Caco-2 (cell line): ENCODE results near the gene FBXW10. TPM values are rescaled to one million over a fixed set of nuclear protein-coding genes. Genes with fewer than 3 reads are reported as not detected.
"Not testable (repeated sequence)": the region's sequence is repeated elsewhere in the genome, so short reads cannot be mapped to it uniquely, and the experiment has no call there.

ENCODE experiments used
- BruUV-seq: library from RNA; stranded (reverse); fragments of 400-500 nt; replicated peaks from 2 replicates; lab custom pipeline; 2021; lab: Mats Ljungman, UMichigan
- CTCF ChIA-PET: fragments of 300-600 bp; sonication (Branson Sonifier 250); formaldehyde crosslinking; loops from one replicate; lab custom pipeline; 2022; ENCODE audit warnings: antibody characterized with exemption; lab: Charles Lee
- POLR2A ChIA-PET: fragments of 300-600 bp; sonication (Branson Sonifier 250); formaldehyde crosslinking; loops from one replicate; lab custom pipeline; 2022; ENCODE audit warnings: antibody characterized with exemption; lab: Charles Lee
- DNase-seq, 2 experiments: peaks; one replicate each; pipeline versions ENCODE4 v3.0.0 to v3.0.0-alpha.2; 2020 to 2022
- H3K27me3 ChIP-seq: replicated peaks from 2 replicates; pipeline ENCODE4 v1.6.0; 2011; ENCODE audit warnings: low read length; ENCODE audit not compliant: control insufficient read depth, insufficient read depth
- H3K36me3 ChIP-seq: 2 replicates; pipeline ENCODE4 v1.5.1; 2011; ENCODE audit warnings: low read length; ENCODE audit not compliant: control insufficient read depth, insufficient read depth
- H3K4me1 ChIP-seq: fragments of 250-450 bp; sonication (Bioruptor Pico); 2 replicates; pipeline ENCODE4 v1.5.1; 2020; ENCODE audit warnings: mild to moderate bottlenecking
- H3K4me3 ChIP-seq: 2 replicates; pipeline ENCODE4 v1.5.1; 2011; ENCODE audit warnings: low read depth, mild to moderate bottlenecking, control low read depth, low read length
- H3K9me3 ChIP-seq: fragments of 250-450 bp; sonication (Bioruptor Pico); 2 replicates; pipeline ENCODE4 v1.5.1; 2020; ENCODE audit warnings: mild to moderate bottlenecking, moderate library complexity
- H3K27ac Mint-ChIP-seq: one replicate; pipeline ENCODE4 v1.8.0; 2022; ENCODE audit warnings: mixed read lengths; ENCODE audit not compliant: unreplicated experiment
- H3K27me3 Mint-ChIP-seq: one replicate; pipeline ENCODE4 v1.8.0; 2022; ENCODE audit warnings: mixed read lengths; ENCODE audit not compliant: insufficient read depth, unreplicated experiment
- H3K36me3 Mint-ChIP-seq: one replicate; pipeline ENCODE4 v1.8.0; 2022; ENCODE audit warnings: mild to moderate bottlenecking, mixed read lengths; ENCODE audit not compliant: insufficient read depth, unreplicated experiment
- H3K4me1 Mint-ChIP-seq: one replicate; pipeline ENCODE4 v1.8.0; 2022; ENCODE audit warnings: low read depth, mixed read lengths; ENCODE audit not compliant: unreplicated experiment
- H3K4me3 Mint-ChIP-seq: one replicate; pipeline ENCODE4 v1.8.0; 2022; ENCODE audit warnings: mild to moderate bottlenecking, moderate library complexity, mixed read lengths; ENCODE audit not compliant: unreplicated experiment
- H3K9me3 Mint-ChIP-seq: one replicate; pipeline ENCODE4 v1.8.0; 2022; ENCODE audit warnings: mixed read lengths; ENCODE audit not compliant: unreplicated experiment
- intact Hi-C: fragments of 100-400 bp; cut with micrococcal nuclease; formaldehyde crosslinking; loops from one replicate; pipeline ENCODE4 v1.10.0; 2022; ENCODE audit not compliant: unreplicated experiment
- total RNA-seq: library from RNA; stranded (reverse); gene quantifications from 2 replicates; pipeline ENCODE4 v1.2.3, GENCODE V29; 2022
- TF ChIP-seq, protein P1 (sequence below), 2 experiments: fragments of 200-600 bp in 1 of 2; IDR thresholded peaks; 1 replicate in 1 of 2; 2 replicates in 1 of 2; pipeline versions ENCODE4 v1.5.1 to v1.8.0; 2011 to 2022; ENCODE audit warnings: antibody characterized with exemption in 1 of 2, control low read depth in 1 of 2, inconsistent platforms in 1 of 2, low read depth in 1 of 2, low read length in 1 of 2, mild to moderate bottlenecking in 1 of 2, moderate library complexity in 1 of 2; ENCODE audit not compliant: insufficient read depth in 1 of 2, severe bottlenecking in 1 of 2, unreplicated experiment in 1 of 2

Gene FBXW10
- total RNA-seq, 1 experiment from 2014 or later, result 0.11 TPM

DNA sequence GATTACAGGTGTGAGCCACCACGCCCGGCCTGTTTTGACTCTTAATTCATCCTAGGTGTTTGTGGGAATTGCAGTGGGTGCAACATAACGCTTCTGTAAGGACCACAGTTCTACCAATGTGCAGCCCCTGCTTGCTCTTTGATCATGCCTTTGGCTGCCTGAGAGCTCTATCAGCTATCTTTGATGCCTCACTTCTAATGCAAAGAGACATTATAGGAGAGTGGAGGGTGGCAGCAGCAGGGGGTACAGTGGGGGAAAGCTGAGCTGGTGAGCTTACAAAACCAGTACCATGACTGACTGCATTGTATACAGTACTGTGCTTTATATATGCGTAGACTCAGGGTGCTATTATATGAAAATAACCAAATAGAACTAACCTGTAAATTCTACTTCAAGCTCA lies 26.7 kb downstream of the FBXW10 start:
- POLR2A ChIA-PET, H3K36me3 Mint-ChIP-seq, H3K27me3 ChIP-seq, BruUV-seq, intact Hi-C loops, H3K36me3 ChIP-seq, H3K4me3 ChIP-seq, H3K27me3 Mint-ChIP-seq, H3K4me1 ChIP-seq, H3K27ac Mint-ChIP-seq, CTCF ChIA-PET, H3K4me1 Mint-ChIP-seq, H3K9me3 Mint-ChIP-seq, DNase-seq, H3K9me3 ChIP-seq, H3K4me3 Mint-ChIP-seq: not testable (repeated sequence)

DNA sequence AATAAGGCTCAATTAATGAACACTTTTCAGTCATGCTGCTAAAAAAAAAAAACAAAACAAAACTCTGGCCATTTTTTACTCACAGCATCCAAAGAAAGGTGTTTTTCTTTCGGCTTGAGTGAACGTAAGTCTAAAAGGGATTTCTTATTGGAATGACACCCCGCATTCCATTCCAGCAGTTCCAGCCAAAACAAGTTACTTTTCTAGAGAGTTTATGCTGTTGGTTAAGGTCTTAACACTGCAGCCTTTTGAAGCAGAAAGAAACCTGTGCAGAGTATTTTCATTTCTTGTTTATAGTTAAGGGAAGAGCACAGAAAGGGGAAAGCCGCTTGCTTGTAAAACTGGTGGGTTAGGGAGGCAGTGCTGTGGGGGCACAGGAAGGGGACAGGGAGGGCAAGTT lies 27.2 kb downstream of the FBXW10 start:
- CTCF ChIA-PET, H3K4me1 ChIP-seq, H3K36me3 ChIP-seq, H3K9me3 ChIP-seq, BruUV-seq, H3K27me3 ChIP-seq, H3K9me3 Mint-ChIP-seq, POLR2A ChIA-PET, H3K4me3 Mint-ChIP-seq, H3K36me3 Mint-ChIP-seq, intact Hi-C loops, H3K4me3 ChIP-seq, H3K27ac Mint-ChIP-seq, DNase-seq, H3K27me3 Mint-ChIP-seq, H3K4me1 Mint-ChIP-seq: not testable (repeated sequence)

DNA sequence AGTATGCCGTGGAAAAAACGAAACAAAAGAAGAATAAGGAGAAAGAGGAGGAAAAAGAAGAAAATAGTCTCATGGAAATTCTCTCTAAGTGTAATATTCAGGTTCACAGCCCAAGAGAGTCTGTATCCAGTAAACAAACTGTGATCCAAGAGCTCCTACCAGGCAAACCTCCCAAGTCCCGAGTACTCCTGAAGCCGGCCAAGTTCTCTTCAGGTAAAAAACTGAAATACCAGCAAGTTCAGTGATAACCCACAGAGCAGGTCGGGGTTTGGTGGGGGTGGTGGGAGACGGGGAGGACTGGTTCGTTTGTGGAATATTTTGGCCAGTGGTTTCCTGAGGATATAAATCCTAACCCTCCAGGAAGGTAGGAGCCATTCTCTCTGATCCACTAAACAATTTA lies 28.6 kb downstream of the FBXW10 start:
- TF ChIP-seq, protein P1, sequence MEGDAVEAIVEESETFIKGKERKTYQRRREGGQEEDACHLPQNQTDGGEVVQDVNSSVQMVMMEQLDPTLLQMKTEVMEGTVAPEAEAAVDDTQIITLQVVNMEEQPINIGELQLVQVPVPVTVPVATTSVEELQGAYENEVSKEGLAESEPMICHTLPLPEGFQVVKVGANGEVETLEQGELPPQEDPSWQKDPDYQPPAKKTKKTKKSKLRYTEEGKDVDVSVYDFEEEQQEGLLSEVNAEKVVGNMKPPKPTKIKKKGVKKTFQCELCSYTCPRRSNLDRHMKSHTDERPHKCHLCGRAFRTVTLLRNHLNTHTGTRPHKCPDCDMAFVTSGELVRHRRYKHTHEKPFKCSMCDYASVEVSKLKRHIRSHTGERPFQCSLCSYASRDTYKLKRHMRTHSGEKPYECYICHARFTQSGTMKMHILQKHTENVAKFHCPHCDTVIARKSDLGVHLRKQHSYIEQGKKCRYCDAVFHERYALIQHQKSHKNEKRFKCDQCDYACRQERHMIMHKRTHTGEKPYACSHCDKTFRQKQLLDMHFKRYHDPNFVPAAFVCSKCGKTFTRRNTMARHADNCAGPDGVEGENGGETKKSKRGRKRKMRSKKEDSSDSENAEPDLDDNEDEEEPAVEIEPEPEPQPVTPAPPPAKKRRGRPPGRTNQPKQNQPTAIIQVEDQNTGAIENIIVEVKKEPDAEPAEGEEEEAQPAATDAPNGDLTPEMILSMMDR (IDR thresholded peaks at IDR 0.05; ENCODE audit: insufficient read depth in 1 of 2, low read depth in 1 of 2, low read length in 1 of 2, severe bottlenecking in 1 of 2, unreplicated experiment in 1 of 2), result no peak
- Mint-ChIP-seq H3K27ac (no peak overlapping the region), H3K4me1 (peaks cover 6% of the 10 kb centered on the region), H3K4me3 (no peak overlapping the region), H3K36me3 (no peaks in the 10 kb centered on the region), H3K9me3 (no peaks in the 10 kb centered on the region), H3K27me3 (no peaks in the 10 kb centered on the region)
- H3K9me3 ChIP-seq, result no peaks in the 10 kb centered on the region
- intact Hi-C loops, result no loop called here
- no peak for DNase-seq
- H3K36me3 ChIP-seq, result no peaks in the 10 kb centered on the region
- ChIA-PET CTCF (no interaction called here), POLR2A (no interaction called here)
- no peaks in the 10 kb centered on the region for H3K27me3 ChIP-seq
- no peaks in the 10 kb centered on the region for H3K4me1 ChIP-seq
- BruUV-seq, result no TSS peak
- H3K4me3 ChIP-seq, result no peak overlapping the region

DNA sequence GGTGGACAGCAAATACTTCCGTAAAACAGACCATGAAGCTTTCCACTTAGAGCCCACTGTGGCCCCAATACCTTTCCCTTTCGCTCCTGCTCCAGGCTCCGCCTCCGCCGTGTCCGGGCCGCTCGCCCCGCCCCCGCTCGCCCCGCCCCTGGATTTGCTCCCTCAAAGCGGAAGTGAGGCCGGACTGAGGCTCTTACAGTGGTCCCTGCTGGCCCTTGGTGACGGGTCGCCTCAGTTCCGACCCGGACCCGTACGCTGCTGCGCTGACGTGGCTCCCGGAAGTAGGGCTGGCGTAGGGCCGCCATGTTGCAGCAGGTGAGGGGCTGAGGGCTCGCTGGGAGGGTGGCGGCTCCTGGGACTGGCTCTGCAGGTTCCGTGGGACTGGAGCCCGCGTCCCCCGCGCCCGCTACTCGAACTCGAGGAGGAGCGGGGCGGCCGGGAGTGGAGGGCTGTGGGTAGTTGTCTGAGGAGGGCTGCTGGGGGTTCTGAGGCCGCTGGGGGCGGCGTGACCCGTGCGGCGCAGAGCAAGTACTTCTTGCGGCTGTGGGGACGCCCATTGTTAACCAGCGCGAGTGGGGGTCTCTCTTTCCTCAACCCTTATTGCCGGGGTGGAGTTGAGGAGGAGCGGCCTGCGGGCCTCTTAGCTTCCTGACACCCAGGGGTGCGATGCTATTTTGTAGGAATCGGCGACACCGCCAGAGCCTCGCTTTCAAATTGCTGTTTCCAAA lies 37.3 kb downstream of the FBXW10 start, which contains the start of gene TVP23B:
Gene TVP23B, plus strand, starts transcription at position 193 of the 728 bp plus-strand sequence. Its CDS starts 111 bp downstream, at position 304.
- H3K27me3 Mint-ChIP-seq, CTCF ChIA-PET, H3K4me1 ChIP-seq, H3K9me3 Mint-ChIP-seq, H3K9me3 ChIP-seq, H3K27me3 ChIP-seq, H3K36me3 ChIP-seq, POLR2A ChIA-PET, intact Hi-C loops: not testable (repeated sequence)
- H3K4me3 ChIP-seq, result peak within 1 kb of the TSS; percentile 53
- DNase-seq, result peak; percentile 97 to 99
- BruUV-seq, result TSS peak; percentile 47
- H3K36me3 Mint-ChIP-seq, result peaks cover 26% of the 10 kb centered on the region
- peak within 1 kb of the TSS; percentile 91 for H3K4me3 Mint-ChIP-seq
- peak within 1 kb of the TSS; percentile 97 for H3K27ac Mint-ChIP-seq
- H3K4me1 Mint-ChIP-seq, result peaks cover 18% of the 10 kb centered on the region

DNA sequence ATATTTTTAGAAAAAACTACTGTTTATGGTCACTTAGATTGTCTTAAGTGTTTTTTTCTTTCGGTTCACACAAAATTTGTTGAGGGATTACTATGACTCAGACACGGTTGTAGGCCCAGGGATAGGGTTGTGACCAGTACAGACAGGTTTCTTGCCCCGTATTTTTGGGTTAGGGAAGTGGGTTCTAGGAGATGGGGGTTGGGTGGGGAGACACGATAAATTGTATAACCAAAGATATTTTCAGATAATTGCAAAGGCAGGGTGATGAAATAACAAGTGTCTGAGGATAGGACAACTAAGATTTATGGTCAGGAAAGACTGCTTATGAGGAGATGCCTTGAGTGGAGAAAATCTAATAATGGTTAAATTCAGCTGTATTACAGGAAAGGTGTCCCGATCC lies 38.0 kb downstream of the FBXW10 start:
- H3K4me1 Mint-ChIP-seq, result peaks cover 18% of the 10 kb centered on the region
- H3K27me3 ChIP-seq, CTCF ChIA-PET, BruUV-seq, H3K9me3 ChIP-seq, POLR2A ChIA-PET, DNase-seq, H3K4me1 ChIP-seq, H3K27me3 Mint-ChIP-seq, H3K27ac Mint-ChIP-seq, H3K36me3 ChIP-seq, H3K9me3 Mint-ChIP-seq, intact Hi-C loops: not testable (repeated sequence)
- H3K4me3 Mint-ChIP-seq, result peak overlapping the region; percentile 91
- peak overlapping the region; percentile 27 for H3K4me3 ChIP-seq
- peaks cover 26% of the 10 kb centered on the region for H3K36me3 Mint-ChIP-seq

DNA sequence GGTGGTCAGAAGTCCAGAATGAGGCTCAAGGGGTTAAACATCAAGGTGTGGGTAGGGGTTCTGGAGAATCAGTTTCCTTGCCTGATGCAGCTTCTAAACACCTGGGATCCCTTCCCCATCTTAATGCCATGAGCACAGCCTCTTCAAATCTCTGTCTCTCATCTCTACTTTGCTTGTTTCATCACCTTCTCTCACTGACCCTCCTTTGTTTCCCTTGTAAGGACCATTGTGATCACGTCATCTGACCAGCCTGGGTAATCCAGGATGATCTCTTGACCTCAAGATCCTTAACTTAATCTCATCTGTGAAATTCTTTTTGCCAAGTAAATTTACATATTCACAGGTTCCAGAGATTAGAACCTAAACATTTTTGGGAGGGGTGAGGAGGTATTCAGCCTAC lies 42.1 kb downstream of the FBXW10 start:
- H3K9me3 Mint-ChIP-seq, H3K36me3 ChIP-seq, intact Hi-C loops, H3K4me1 ChIP-seq, H3K27ac Mint-ChIP-seq, H3K4me3 ChIP-seq, H3K9me3 ChIP-seq, DNase-seq, H3K27me3 Mint-ChIP-seq, POLR2A ChIA-PET, BruUV-seq, H3K4me3 Mint-ChIP-seq, H3K27me3 ChIP-seq: not testable (repeated sequence)
- Mint-ChIP-seq H3K4me1 (peaks cover 18% of the 10 kb centered on the region), H3K36me3 (peaks cover 47% of the 10 kb centered on the region)
- CTCF ChIA-PET, result interaction anchor here (0.7 kb wide), 1 partner anchor 69 kb away, joined by 3 read pairs; no protein-coding TSS in a partner anchor
